PC-9 (cell line): ENCODE data around the gene MEAF6. TPM values are rescaled to one million over a fixed set of nuclear protein-coding genes. Genes with fewer than 3 reads are reported as not detected.
A peak's percentile ranks its signal among the peaks of the same experiment; 100 is the strongest.

Experiments used
- BruUV-seq: library from RNA; stranded (reverse); fragments of 400-500 nt; replicated peaks from 2 replicates; lab custom pipeline; 2021; lab: Mats Ljungman, UMichigan
- CTCF ChIA-PET: fragments of 300-600 bp; sonication (Branson Sonifier 250); formaldehyde crosslinking; loops from one replicate; lab custom pipeline; 2022; ENCODE audit warnings: antibody characterized with exemption; lab: Charles Lee
- POLR2A ChIA-PET: fragments of 300-600 bp; sonication (Branson Sonifier 250); formaldehyde crosslinking; loops from one replicate; lab custom pipeline; 2022; ENCODE audit warnings: antibody characterized with exemption; ENCODE audit not compliant: unreplicated experiment; lab: Charles Lee
- DNase-seq, 2 experiments: peaks; one replicate each; pipeline versions ENCODE4 v3.0.0 to v3.0.0-alpha.2; 2015 to 2022; ENCODE audit warnings: mixed read lengths in 1 of 2
- H2AFZ ChIP-seq: fragments of 200-600 bp; sonication (generic); 2 replicates; pipeline ENCODE4 v1.8.1; 2017; ENCODE audit warnings: antibody characterized with exemption
- H3F3A ChIP-seq: fragments of 200-600 bp; sonication (generic); 2 replicates; pipeline ENCODE4 v1.8.1; 2017; ENCODE audit warnings: antibody characterized with exemption, mild to moderate bottlenecking, low read depth; ENCODE audit not compliant: insufficient read depth
- H3K27ac ChIP-seq: fragments of 200-600 bp; sonication (generic); 2 replicates; pipeline ENCODE4 v1.6.1; 2016; ENCODE audit warnings: mixed run types
- H3K27me3 ChIP-seq: fragments of 200-600 bp; sonication (generic); 2 replicates; pipeline ENCODE4 v1.6.1; 2016; ENCODE audit warnings: low read depth, mixed run types; ENCODE audit not compliant: insufficient read depth
- H3K36me3 ChIP-seq: fragments of 200-600 bp; sonication (generic); 2 replicates; pipeline ENCODE4 v1.6.1; 2016; ENCODE audit warnings: low read depth, mixed run types
- H3K4me1 ChIP-seq: fragments of 200-600 bp; sonication (generic); replicated peaks from 2 replicates; pipeline ENCODE4 v1.6.1; 2016; ENCODE audit warnings: mixed run types; ENCODE audit not compliant: insufficient read depth
- H3K4me2 ChIP-seq: fragments of 200-600 bp; sonication (generic); 2 replicates; pipeline ENCODE4 v1.6.1; 2017; ENCODE audit warnings: mixed run types
- H3K4me3 ChIP-seq: fragments of 200-600 bp; sonication (generic); 2 replicates; pipeline ENCODE4 v1.6.1; 2016; ENCODE audit warnings: mixed run types
- H3K79me2 ChIP-seq: fragments of 200-600 bp; sonication (generic); 2 replicates; pipeline ENCODE4 v1.6.1; 2017; ENCODE audit warnings: low read depth, mixed run types
- H3K9me2 ChIP-seq: fragments of 200-600 bp; sonication (generic); 2 replicates; pipeline ENCODE4 v1.8.1; 2017; ENCODE audit warnings: mild to moderate bottlenecking; ENCODE audit not compliant: insufficient read depth
- H3K9me3 ChIP-seq: fragments of 200-600 bp; sonication (generic); 2 replicates; pipeline ENCODE4 v1.8.1; 2016; ENCODE audit warnings: low read depth; ENCODE audit not compliant: insufficient read depth
- H4K20me1 ChIP-seq: fragments of 200-600 bp; sonication (generic); 2 replicates; pipeline ENCODE4 v1.8.1; 2017; ENCODE audit not compliant: insufficient read depth
- EZH2 ChIP-seq: fragments of 200-600 bp; sonication (generic); IDR thresholded peaks from 2 replicates; pipeline ENCODE4 v1.8.0; 2017; ENCODE audit warnings: antibody characterized with exemption, low read depth
- intact Hi-C: fragments of 100-400 bp; cut with micrococcal nuclease; formaldehyde crosslinking; loops from one replicate; pipeline ENCODE4 v1.10.0; 2022; ENCODE audit not compliant: unreplicated experiment
- total RNA-seq: library from RNA; stranded (reverse); gene quantifications from 2 replicates; pipeline ENCODE4 v1.2.3, GENCODE V29; 2021
- TF ChIP-seq, protein P1 (sequence below): fragments of 200-600 bp; sonication (generic); conservative IDR thresholded peaks from 2 replicates; pipeline ENCODE4 v1.6.1; 2017; ENCODE audit warnings: mixed run types, antibody characterized with exemption, mild to moderate bottlenecking, moderate library complexity

Gene MEAF6
- total RNA-seq, 1 experiment from 2014 or later, result 72.3 TPM

DNA sequence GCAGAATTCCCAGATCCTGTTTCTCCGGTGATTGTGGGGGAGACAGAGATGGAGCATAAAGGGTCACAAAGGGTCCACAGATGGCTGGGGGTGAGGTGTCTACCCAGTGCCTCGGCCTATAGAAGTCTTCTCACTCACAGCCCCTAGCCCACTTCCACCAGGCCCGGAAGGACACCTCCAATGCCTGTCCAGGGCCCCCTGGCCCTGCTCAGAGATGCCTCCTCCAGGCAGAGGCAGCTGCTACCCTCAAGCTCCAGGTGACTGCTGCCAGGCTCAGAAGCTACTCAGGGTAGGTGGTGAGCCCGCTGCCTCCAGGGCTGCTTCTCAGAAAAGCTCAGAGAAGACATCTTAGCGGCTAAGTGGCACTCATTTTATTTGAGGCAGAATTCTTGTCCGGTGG is 62.1 kb downstream of the MEAF6 start:
- no TSS peak for BruUV-seq
- Histone ChIP-seq H3K9me2 (no peaks in the 10 kb centered on the region), H3K27me3 (no peaks in the 10 kb centered on the region), H2AFZ (no peak overlapping the region), H3K36me3 (no peaks in the 10 kb centered on the region), H3K4me2 (no peak overlapping the region), H3K9me3 (no peaks in the 10 kb centered on the region), H3F3A (peaks cover 19% of the 10 kb centered on the region; the same call in 1 of the 2 replicates), H3K27ac (no peak overlapping the region), H3K79me2 (no peaks in the 10 kb centered on the region), H3K4me1 (peaks cover 25% of the 10 kb centered on the region), H3K4me3 (no peak overlapping the region), H4K20me1 (no peaks in the 10 kb centered on the region)
- DNase-seq, result no peak
- intact Hi-C loops, result no loop called here
- ChIA-PET POLR2A (no interaction called here), CTCF (interaction anchor here (0.8 kb wide), 1 partner anchor 228 kb away, joined by 12 read pairs; no protein-coding TSS in a partner anchor)
- TF ChIP-seq, protein P1, sequence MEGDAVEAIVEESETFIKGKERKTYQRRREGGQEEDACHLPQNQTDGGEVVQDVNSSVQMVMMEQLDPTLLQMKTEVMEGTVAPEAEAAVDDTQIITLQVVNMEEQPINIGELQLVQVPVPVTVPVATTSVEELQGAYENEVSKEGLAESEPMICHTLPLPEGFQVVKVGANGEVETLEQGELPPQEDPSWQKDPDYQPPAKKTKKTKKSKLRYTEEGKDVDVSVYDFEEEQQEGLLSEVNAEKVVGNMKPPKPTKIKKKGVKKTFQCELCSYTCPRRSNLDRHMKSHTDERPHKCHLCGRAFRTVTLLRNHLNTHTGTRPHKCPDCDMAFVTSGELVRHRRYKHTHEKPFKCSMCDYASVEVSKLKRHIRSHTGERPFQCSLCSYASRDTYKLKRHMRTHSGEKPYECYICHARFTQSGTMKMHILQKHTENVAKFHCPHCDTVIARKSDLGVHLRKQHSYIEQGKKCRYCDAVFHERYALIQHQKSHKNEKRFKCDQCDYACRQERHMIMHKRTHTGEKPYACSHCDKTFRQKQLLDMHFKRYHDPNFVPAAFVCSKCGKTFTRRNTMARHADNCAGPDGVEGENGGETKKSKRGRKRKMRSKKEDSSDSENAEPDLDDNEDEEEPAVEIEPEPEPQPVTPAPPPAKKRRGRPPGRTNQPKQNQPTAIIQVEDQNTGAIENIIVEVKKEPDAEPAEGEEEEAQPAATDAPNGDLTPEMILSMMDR, result no peak

DNA sequence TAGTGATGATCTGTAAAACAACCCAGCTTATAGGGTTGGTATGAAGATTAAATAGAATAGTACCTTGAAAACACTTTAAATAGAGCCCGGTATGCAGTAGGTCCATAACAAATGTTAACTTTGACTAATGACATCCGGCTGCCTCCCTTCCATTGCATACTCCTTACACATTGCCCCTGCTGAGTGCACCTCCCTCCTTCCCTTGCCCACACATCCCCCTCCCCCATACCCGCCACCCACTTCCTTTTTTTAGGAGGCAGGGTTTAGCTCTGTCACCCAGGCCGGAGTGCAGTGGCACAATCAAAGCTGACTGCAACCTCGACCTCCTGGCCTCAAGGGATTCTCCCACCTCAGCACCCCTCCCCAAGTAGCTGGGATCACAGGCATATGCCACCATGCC is 64.6 kb downstream of the MEAF6 start:
- BruUV-seq, result no TSS peak
- Histone ChIP-seq H3K9me2 (no peaks in the 10 kb centered on the region), H2AFZ (no peak overlapping the region), H3K4me1 (peaks cover 18% of the 10 kb centered on the region), H3F3A (no peaks in the 10 kb centered on the region; the same call in 1 of the 2 replicates), H3K4me3 (no peak overlapping the region), H4K20me1 (no peaks in the 10 kb centered on the region), H3K79me2 (no peaks in the 10 kb centered on the region), H3K27ac (no peak overlapping the region), H3K36me3 (no peaks in the 10 kb centered on the region), H3K4me2 (no peak overlapping the region), H3K9me3 (no peaks in the 10 kb centered on the region), H3K27me3 (no peaks in the 10 kb centered on the region)
- DNase-seq, result no peak
- TF ChIP-seq, protein P1, result no peak
- no peak for TF ChIP-seq EZH2
- CTCF ChIA-PET, result interaction anchor here (1.2 kb wide), 1 partner anchor 15 kb away, joined by 3 read pairs; no protein-coding TSS in a partner anchor
- POLR2A ChIA-PET, result no interaction called here
- intact Hi-C loops, result no loop called here

DNA sequence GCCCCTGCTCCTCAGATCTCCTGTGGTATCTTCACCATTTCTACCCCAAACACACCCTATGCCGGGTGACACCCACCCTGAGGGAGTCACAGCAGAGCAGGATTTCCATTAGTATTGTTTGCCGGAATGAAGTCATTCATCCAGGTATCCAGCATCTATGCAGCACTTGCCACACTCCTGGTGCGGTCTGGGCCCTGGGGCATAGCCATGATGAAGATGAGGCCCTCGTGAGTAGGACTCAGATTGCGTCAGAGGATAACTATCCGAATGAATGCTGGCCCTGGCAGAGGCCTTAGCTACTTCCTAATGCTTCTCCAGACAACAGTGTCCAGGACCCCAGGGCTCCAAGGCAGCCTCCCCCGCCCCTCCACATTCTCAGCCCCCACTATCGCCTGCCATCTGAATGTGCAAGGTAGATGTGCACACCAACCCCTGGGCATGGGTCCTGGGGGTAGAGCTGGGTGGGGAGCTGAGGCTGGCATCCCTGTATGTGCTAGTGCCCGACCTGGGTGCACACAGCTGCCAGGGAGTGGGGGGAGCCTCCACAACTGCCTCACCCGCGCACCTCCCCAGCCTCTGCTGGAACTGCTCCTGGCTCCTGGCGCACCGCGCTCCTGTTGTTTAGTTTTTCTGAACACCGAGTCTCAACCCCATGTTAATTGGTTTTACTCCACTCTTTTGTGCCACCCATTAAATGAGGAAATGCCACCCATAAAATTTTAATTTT is 65.7 kb downstream of the MEAF6 start:
- BruUV-seq, result no TSS peak
- Histone ChIP-seq H3K4me1 (peaks cover 17% of the 10 kb centered on the region), H3K36me3 (no peaks in the 10 kb centered on the region), H2AFZ (no peak overlapping the region), H3K27me3 (no peaks in the 10 kb centered on the region), H3F3A (no peaks in the 10 kb centered on the region; the same call in 1 of the 2 replicates), H3K27ac (no peak overlapping the region), H3K9me3 (no peaks in the 10 kb centered on the region), H3K4me3 (no peak overlapping the region), H3K79me2 (no peaks in the 10 kb centered on the region), H3K9me2 (no peaks in the 10 kb centered on the region), H3K4me2 (peak overlapping the region; percentile 47; the same call in 1 of the 2 replicates), H4K20me1 (no peaks in the 10 kb centered on the region)
- ChIA-PET POLR2A (interaction anchor here (0.6 kb wide), 2 partner anchors 31 to 882 kb away, joined by 3 read pairs; no protein-coding TSS in a partner anchor), CTCF (interaction anchor here (0.7 kb wide), 1 partner anchor 117 kb away, joined by 3 read pairs; no protein-coding TSS in a partner anchor)
- intact Hi-C loops, result no loop called here
- TF ChIP-seq, protein P1, result no peak
- TF ChIP-seq EZH2, result no peak
- peak; percentile 60 to 79 for DNase-seq
